ENCODE results near the gene IL31RA.

IL31RA gene

GRCh38 chr5:55821731-55822512 lies 29.2 kb upstream of the IL31RA start:
- no peak overlapping the region for H3K4me3 ChIP-seq (ENCODE audit: low read depth, low read length)
- no peak for DNase-seq (ENCODE audit: low read depth)
- TF ChIP-seq CTCF (IDR thresholded peaks at IDR 0.05; ENCODE audit: low read depth, low read length): no peak
- no peak for TF ChIP-seq POLR2A (IDR thresholded peaks at IDR 0.05; ENCODE audit: extremely low read depth, insufficient read length)
- TF ChIP-seq MYC (IDR thresholded peaks at IDR 0.05; ENCODE audit: low read depth, low read length): no peak
- TF ChIP-seq MAX (IDR thresholded peaks at IDR 0.05; ENCODE audit: low read depth, low read length): no peak

GRCh38 chr5:55823151-55823796 lies 27.9 kb upstream of the IL31RA start:
- no peak overlapping the region for H3K4me3 ChIP-seq (ENCODE audit: low read depth, low read length)
- TF ChIP-seq POLR2A (IDR thresholded peaks at IDR 0.05; ENCODE audit: extremely low read depth, insufficient read length) (no peak), CTCF (IDR thresholded peaks at IDR 0.05; ENCODE audit: low read depth, low read length) (no peak), MAX (IDR thresholded peaks at IDR 0.05; ENCODE audit: low read depth, low read length) (no peak), MYC (IDR thresholded peaks at IDR 0.05; ENCODE audit: low read depth, low read length) (no peak)
- DNase-seq (ENCODE audit: low read depth): no peak

GRCh38 chr5:55829956-55830355 lies 21.2 kb upstream of the IL31RA start:
- TF ChIP-seq MYC (IDR thresholded peaks at IDR 0.05; ENCODE audit: low read depth, low read length) (no peak), POLR2A (IDR thresholded peaks at IDR 0.05; ENCODE audit: extremely low read depth, insufficient read length) (no peak), MAX (IDR thresholded peaks at IDR 0.05; ENCODE audit: low read depth, low read length) (no peak), CTCF (IDR thresholded peaks at IDR 0.05; ENCODE audit: low read depth, low read length) (no peak)
- no peak overlapping the region for H3K4me3 ChIP-seq (ENCODE audit: low read depth, low read length)
- DNase-seq (ENCODE audit: low read depth): no peak

GRCh38 chr5:55832446-55832845 lies 18.7 kb upstream of the IL31RA start:
- no peak for DNase-seq (ENCODE audit: low read depth)
- TF ChIP-seq MAX (IDR thresholded peaks at IDR 0.05; ENCODE audit: low read depth, low read length): no peak
- no peak for TF ChIP-seq CTCF (IDR thresholded peaks at IDR 0.05; ENCODE audit: low read depth, low read length)
- TF ChIP-seq POLR2A (IDR thresholded peaks at IDR 0.05; ENCODE audit: extremely low read depth, insufficient read length): no peak
- TF ChIP-seq MYC (IDR thresholded peaks at IDR 0.05; ENCODE audit: low read depth, low read length): no peak

GRCh38 chr5:55836191-55836590 lies 15.0 kb upstream of the IL31RA start:
- DNase-seq (ENCODE audit: low read depth): no peak
- no peak overlapping the region for H3K4me3 ChIP-seq (ENCODE audit: low read depth, low read length)
- TF ChIP-seq MYC (IDR thresholded peaks at IDR 0.05; ENCODE audit: low read depth, low read length) (no peak), CTCF (IDR thresholded peaks at IDR 0.05; ENCODE audit: low read depth, low read length) (no peak), POLR2A (IDR thresholded peaks at IDR 0.05; ENCODE audit: extremely low read depth, insufficient read length) (no peak), MAX (IDR thresholded peaks at IDR 0.05; ENCODE audit: low read depth, low read length) (no peak)

More at GRCh38 chr5:55832446-55832845, 18.7 kb upstream of the IL31RA start:
- no peak overlapping the region for H3K4me3 ChIP-seq (ENCODE audit: low read depth, low read length)
